HG03342 (cell line): Measurements from ENCODE around the gene PANK1.

Experiments
- ATAC-seq: cut with Tn5 transposase; IDR thresholded peaks from one replicate; pipeline ENCODE4 v1.9.1; 2021; ENCODE audit warnings: mild to moderate bottlenecking, moderate library complexity; ENCODE audit not compliant: unreplicated experiment

PANK1 gene

DNA sequence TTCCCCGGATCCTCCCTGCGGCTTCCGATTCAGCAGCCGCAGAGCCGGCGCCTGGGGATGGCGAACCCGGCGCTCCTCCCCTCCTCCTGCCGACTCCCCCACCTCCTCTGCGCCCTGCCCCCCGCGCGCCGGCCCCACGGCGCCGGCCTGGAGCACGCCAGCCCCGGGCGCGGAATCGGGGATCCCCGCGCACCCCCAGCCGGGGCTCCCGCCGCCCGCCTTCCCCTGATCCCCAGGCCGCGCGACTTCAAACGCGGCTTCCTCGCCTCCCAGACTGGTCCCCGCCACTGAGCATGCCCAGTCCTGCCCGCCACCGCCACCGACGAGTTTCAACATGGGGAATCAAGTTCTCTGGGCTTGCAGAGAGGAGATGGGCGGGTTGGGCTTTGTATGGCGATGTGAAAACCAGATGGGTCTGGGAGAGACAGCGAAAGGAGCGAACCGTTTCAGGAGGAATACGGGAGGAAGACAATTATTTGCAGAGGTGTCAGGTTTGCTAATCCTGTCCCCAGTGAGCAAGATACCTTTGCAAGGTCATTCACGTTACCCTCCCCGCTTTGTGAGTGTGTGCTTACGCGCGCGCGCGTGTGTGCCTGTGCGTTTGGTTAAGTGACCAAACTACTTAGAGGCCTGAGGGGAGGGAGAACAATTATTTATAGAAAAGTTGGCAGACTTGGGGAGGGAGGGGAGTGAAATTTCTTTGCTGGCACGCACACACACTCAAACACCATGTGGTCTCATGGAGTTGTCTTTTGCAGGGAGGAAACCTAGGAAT lies at the start of gene PANK1:
Gene PANK1 (minus strand): TSS at position 276 of the 775 bp plus-strand sequence. CDS start 351 bp downstream, outside the sequence.
- ATAC-seq: peak; percentile 41

- no peak for ATAC-seq
These were observed 48.1 kb upstream of the PANK1 start for GRCh38 chr10:89693176-89693575.

GRCh38 chr10:89692416-89692815 lies 47.4 kb upstream of the PANK1 start:
- ATAC-seq: no peak

- no peak for ATAC-seq
These were observed 45.0 kb upstream of the PANK1 start for GRCh38 chr10:89690027-89690426.

DNA sequence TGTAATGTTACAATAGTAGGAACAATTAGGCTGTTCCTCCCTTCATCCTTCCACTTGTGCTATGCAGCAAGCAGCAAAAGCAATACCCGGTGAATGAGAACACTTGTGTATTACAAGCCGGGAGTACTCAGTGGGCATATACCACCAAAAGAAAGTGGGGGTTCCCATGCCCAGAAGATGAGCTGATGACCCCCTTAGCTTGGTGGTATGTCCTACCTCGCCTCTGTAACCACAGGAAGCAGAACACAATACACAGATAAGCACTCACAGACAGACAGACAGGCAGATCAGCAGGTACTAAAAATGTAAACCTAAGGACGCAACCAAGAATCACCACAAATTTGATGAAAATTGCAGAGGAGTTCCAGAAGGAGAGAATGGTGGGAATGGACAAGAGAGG lies 40.9 kb upstream of the PANK1 start:
- ATAC-seq: no peak

DNA sequence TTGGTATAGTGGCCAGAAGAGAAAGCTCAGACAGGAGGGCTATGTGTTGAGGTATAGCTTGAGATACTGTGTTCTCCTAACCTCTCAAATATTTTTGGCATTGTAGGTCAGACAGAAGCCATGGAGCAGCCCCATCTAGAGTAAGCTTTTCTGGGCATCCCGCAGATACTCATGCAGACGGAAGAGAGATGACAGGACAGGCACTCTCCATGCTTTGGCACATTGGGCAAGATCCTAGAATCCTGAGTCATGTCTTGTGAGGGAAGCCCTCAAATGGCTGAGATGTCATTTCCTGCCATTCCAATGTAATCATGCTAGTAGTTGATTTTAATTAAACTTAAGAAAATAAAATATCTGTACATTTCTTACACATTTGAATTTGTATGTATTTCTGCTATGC lies 39.6 kb upstream of the PANK1 start:
- ATAC-seq: no peak

DNA sequence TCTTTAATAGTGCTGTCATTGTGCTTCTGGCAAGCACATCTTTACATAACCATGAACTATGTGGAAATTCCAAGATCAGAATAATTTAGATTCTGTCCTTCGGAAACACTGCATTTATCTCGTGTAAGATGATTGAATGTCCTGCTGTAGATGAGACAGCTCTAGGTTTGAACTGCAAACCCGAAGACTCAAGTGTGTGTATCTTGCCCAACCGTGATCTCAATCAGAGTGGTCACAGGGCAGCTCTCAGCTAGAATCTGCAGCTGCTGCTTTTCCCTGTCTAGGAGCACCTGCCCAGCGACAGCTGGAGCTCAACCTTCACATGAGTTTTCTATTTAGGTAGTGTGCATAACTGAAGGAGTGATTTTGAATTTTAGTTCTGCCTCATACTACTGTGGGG lies 38.8 kb upstream of the PANK1 start:
- ATAC-seq: no peak

GRCh38 chr10:89679986-89680385 lies 34.9 kb upstream of the PANK1 start:
- ATAC-seq: no peak

- ATAC-seq: no peak
These were observed 32.3 kb upstream of the PANK1 start for GRCh38 chr10:89677341-89677740.

GRCh38 chr10:89670926-89671325 lies 25.9 kb upstream of the PANK1 start:
- no peak for ATAC-seq

DNA sequence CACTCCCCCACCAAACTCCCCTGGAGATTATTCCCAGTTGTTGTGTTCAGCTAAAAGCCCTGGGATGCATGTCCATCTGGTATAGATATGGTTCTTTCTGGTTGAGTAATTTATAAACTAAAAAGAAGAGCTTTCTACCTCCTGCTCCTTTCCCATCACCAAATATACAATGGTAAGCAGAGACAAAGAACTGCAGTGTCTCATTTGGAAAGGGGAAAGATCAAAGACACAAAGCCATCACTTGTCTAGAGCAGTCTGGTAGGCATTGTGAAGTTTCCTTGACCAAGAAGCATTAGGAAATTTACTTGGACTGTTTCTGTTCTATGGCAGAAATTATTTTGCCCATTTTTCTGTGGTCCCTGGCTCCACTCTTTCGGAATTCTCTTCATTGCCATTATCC lies 24.9 kb upstream of the PANK1 start:
- ATAC-seq: no peak

- ATAC-seq: no peak
These were observed 23.5 kb upstream of the PANK1 start for GRCh38 chr10:89668386-89669071.

GRCh38 chr10:89666138-89666537 lies 21.1 kb upstream of the PANK1 start:
- ATAC-seq: no peak

DNA sequence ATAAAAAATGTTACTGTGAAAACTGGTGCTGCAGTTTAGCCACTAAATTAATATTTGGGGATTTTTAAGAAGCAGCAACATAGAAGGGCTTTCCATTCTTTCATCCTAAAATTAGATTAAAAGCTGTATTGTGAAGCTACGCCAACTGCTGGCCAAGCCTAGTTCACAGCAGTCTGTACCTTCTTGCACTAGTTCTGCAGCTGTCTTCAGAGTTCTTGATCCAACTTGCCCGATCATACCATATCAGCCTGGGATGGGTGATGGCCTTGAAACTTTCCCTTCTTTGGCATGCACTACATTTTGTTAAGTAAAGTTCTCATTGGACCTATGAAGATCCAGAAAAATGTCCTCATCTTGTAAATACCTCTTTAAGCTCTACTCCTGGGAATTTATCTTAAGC lies 20.3 kb upstream of the PANK1 start:
- ATAC-seq: no peak

- ATAC-seq: no peak
These were observed 19.2 kb upstream of the PANK1 start for GRCh38 chr10:89664203-89664602.

- no peak for ATAC-seq
These were observed 18.1 kb upstream of the PANK1 start for GRCh38 chr10:89663144-89663543.

DNA sequence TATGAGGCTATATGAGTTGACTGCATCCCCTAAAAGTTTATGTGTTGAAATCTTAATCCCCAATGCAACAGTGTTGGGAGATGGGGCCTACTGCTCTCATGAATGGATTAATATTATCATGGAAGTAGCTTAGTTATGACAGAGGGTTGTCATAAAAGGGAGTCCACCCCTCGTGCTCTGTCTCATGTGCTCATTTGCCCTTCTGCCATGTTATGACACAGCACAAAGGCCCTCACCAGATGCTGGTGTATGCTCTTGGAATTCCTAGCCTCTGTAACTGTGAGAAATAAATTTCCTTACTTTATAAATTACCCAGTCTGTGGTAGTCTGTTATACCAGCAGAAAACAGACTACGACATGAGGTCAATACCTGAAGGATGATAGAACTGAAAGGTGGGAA lies 17.6 kb upstream of the PANK1 start:
- no peak for ATAC-seq

DNA sequence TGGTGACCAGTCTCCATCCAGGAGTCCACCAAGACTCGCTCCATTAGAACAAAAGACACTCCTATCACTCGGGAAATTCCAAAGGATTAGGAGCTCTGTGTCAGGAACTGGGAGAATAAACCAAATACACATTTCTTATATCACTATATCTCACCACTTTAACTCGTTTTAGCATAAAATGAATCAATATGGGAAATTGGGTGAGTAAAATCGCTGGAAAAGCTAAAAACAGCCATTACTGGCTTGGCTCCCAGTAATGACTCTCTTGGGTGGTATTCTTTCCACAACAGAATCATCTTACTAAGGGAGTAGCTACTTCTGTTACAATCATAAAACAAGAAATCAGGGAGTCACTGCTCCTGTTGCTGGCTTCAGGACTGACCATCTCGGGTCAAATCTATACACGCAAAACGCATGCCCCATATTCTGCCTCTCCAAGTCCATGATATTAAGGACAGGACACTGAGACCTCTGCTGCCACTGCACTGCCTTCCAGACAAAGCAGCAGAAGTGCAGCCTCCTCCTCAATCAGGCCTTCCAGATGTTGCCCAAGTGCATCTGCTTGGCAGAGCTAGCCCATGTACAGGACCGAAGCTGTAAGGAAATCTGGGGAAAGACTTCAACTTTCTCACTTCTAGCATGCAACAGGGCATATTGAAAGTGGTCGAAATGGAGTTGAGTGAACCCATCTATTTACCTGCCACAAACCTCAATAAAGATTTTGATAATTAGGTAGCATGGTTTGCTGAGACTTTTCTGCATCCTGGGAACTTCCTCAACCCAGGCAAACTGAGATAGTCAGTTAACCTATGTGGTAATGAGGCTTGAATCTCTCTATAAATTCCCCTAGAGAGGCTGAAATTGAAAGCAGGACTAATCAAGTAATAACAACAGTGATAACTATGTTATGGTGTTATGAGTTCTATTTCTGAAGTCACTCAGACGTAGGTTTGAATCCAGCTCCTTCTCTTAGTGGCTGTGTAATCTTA lies 14.4 kb upstream of the PANK1 start:
- ATAC-seq: no peak

GRCh38 chr10:89657302-89657701 lies 12.3 kb upstream of the PANK1 start:
- no peak for ATAC-seq

DNA sequence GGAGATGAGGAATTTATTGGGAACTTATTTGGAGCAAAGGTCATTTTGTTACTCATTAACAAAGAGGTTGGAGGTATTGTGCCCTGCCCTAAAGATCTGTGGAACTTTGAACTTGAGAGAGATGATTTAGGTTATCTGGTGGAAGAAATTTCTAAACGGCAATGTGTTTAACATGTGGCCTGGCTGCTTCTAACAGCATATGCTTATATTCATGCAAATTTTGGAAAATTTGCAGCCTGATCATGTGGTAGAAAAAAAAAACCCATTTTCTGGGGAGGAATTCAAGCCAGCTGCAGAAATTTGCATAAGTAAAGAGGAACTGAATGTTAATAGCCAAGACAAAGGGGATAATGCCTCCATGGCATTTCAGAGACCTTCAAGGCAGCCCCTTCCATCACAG lies 10.7 kb upstream of the PANK1 start:
- no peak for ATAC-seq

- ATAC-seq: peak; percentile 56
These were observed 8.4 kb upstream of the PANK1 start for GRCh38 chr10:89653410-89653869.
